Astrocyte of the cerebellum (primary cell): ENCODE data around the gene PALS1.

ENCODE experiments used
- DNase-seq: peaks from one replicate; pipeline ENCODE4 v3.0.0-alpha.2; 2011; ENCODE audit warnings: low read depth
- H3K4me3 ChIP-seq: 2 replicates; pipeline ENCODE4 v1.5.1; 2011; ENCODE audit warnings: mild to moderate bottlenecking, low read depth, low read length, moderate library complexity
- CTCF ChIP-seq: IDR thresholded peaks from 2 replicates; pipeline ENCODE4 v1.5.1; 2012; ENCODE audit warnings: low read length, low read depth, moderate library complexity, mild to moderate bottlenecking; ENCODE audit errors: missing control alignments
- in situ Hi-C: cut with HindIII; loops from 2 replicates; pipeline ENCODE4 v1.10.0; 2017; ENCODE audit warnings: low sequenced_read_pairs

PALS1 gene

GRCh38 chr14:67218126-67218525 lies 23.1 kb upstream of the PALS1 start:
- in situ Hi-C loops: no loop called here
- no peak for DNase-seq
- no peak for TF ChIP-seq CTCF
- H3K4me3 ChIP-seq: no peak overlapping the region

GRCh38 chr14:67221248-67221981 lies 19.8 kb upstream of the PALS1 start:
- no peak overlapping the region for H3K4me3 ChIP-seq
- in situ Hi-C loops: no loop called here
- peak; percentile 66 for DNase-seq
- no peak for TF ChIP-seq CTCF

GRCh38 chr14:67221982-67222328 lies 19.3 kb upstream of the PALS1 start:
- in situ Hi-C loops: no loop called here
- TF ChIP-seq CTCF: no peak
- no peak overlapping the region for H3K4me3 ChIP-seq
- no peak for DNase-seq

- DNase-seq: no peak
- H3K4me3 ChIP-seq: no peak overlapping the region
- no peak for TF ChIP-seq CTCF
- in situ Hi-C loops: no loop called here
Measured at GRCh38 chr14:67225523-67225922, 15.7 kb upstream of the PALS1 start.

DNA sequence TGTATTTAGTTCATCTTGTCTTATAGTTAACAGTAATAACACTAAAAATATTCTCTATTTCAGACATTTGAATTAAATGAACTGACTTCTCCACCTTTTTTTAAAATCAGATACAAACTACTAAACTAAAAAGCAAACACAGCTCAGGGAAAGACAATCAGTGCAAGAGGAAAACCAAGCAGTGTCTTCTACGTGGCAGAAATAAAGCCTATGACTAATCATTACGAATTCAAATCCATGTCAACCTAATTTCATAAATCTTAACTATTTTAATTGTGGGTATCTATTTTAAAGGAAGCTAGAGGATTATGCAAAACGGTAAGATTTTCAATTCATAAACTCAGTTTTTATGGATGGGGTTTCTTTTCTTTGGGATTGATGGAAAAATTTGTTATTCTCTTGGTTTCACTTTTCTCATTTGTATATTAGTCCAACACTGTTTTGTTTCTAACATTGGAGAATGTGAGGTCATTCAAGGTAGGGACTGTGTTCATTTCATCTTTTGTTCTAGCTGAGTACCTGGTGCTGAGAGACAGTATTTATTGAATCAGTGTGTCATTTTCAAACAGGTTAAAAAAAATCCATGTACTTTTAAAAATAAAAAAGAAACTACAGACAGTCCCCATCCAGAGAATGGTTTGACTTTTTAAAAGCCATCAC lies 12.8 kb upstream of the PALS1 start:
- in situ Hi-C loops: no loop called here
- no peak overlapping the region for H3K4me3 ChIP-seq
- DNase-seq: no peak
- no peak for TF ChIP-seq CTCF

- in situ Hi-C loops: no loop called here
- no peak for TF ChIP-seq CTCF
- no peak for DNase-seq
Measured at GRCh38 chr14:67232066-67232465, 9.2 kb upstream of the PALS1 start.

More at GRCh38 chr14:67232066-67232465, 9.2 kb upstream of the PALS1 start:
- H3K4me3 ChIP-seq: no peak overlapping the region
